Ectodermal cell (in vitro differentiated cells): ENCODE measurements around the gene OR5B3.
"Not testable (repeated sequence)": the region's sequence is repeated elsewhere in the genome, so short reads cannot be mapped to it uniquely, and the experiment has no call there.

Experiments
- H3K27ac ChIP-seq: 2 replicates; pipeline ENCODE4 v1.7.0; 2013; ENCODE audit warnings: mild to moderate bottlenecking, low read depth, low read length; ENCODE audit not compliant: insufficient read depth, poor library complexity, severe bottlenecking
- H3K27me3 ChIP-seq: 2 replicates; pipeline ENCODE4 v1.7.0; 2013; ENCODE audit warnings: mild to moderate bottlenecking, low read length; ENCODE audit not compliant: insufficient read depth, control insufficient read depth, poor library complexity, severe bottlenecking
- H3K36me3 ChIP-seq: one replicate; pipeline ENCODE4 v1.7.0; 2013; ENCODE audit warnings: low read length; ENCODE audit not compliant: control insufficient read depth, insufficient read depth
- H3K4me1 ChIP-seq: one replicate; pipeline ENCODE4 v1.7.0; 2013; ENCODE audit warnings: low read length; ENCODE audit not compliant: control insufficient read depth, insufficient read depth
- H3K4me3 ChIP-seq: 2 replicates; pipeline ENCODE4 v1.7.0; 2013; ENCODE audit warnings: low read depth, low read length, control low read depth; ENCODE audit not compliant: insufficient read depth
- H3K9me3 ChIP-seq: 2 replicates; pipeline ENCODE4 v1.7.0; 2013; ENCODE audit warnings: mild to moderate bottlenecking, low read length, moderate library complexity; ENCODE audit not compliant: control insufficient read depth
- WGBS, 2 experiments: methylation state at CpG; one replicate each; pipeline ENCODE4 v1.1.7; 2013; ENCODE audit warnings: missing lambda C conversion rate in 2 of 2; 5-methylcytosine and 5-hydroxymethylcytosine counted together

OR5B3 gene

GRCh38 chr11:58399622-58400021 lies 7.1 kb downstream of the OR5B3 start:
- not testable (repeated sequence) for H3K27ac ChIP-seq, H3K27me3 ChIP-seq, H3K4me1 ChIP-seq, H3K9me3 ChIP-seq, H3K4me3 ChIP-seq, H3K36me3 ChIP-seq
- no CpG with 5 or more reads among the region's 2 CpGs for WGBS, 2 experiments

GRCh38 chr11:58395581-58395980 lies 11.1 kb downstream of the OR5B3 start:
- H3K36me3 ChIP-seq: no peaks in the 10 kb centered on the region
- H3K4me1 ChIP-seq: no peaks in the 10 kb centered on the region
- WGBS, 2 experiments: 63 to 71% methylated on average over 1 of the region's 2 CpGs
- no peak overlapping the region for H3K27ac ChIP-seq
- H3K4me3 ChIP-seq: no peak overlapping the region
- H3K9me3 ChIP-seq: no peaks in the 10 kb centered on the region
- no peaks in the 10 kb centered on the region for H3K27me3 ChIP-seq

GRCh38 chr11:58394195-58394594 lies 12.5 kb downstream of the OR5B3 start:
- Histone ChIP-seq H3K9me3 (no peaks in the 10 kb centered on the region), H3K36me3 (no peaks in the 10 kb centered on the region), H3K4me1 (no peaks in the 10 kb centered on the region), H3K27ac (no peak overlapping the region), H3K27me3 (no peaks in the 10 kb centered on the region), H3K4me3 (no peak overlapping the region)

DNA sequence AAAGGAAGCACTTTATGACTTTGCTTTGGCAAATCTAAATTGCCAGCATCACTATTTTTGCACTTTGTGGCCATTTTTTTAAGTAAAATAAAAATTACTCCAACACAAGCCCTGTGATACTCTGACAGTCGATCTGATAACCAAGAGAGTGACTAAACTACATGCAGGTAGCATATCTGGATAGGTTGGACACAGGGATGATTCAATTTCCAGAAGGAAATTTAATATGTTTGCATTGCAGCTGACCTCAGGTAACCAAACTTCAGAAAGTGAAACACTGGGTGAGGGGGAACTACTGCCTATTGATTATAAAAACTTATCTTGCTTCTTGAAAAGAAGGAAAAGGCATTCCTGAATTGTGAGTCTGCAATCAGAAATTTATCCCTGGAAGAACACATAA lies 13.9 kb downstream of the OR5B3 start:
- Histone ChIP-seq H3K9me3 (no peaks in the 10 kb centered on the region), H3K4me3 (no peak overlapping the region), H3K4me1 (no peaks in the 10 kb centered on the region), H3K27ac (no peak overlapping the region), H3K36me3 (no peaks in the 10 kb centered on the region), H3K27me3 (no peaks in the 10 kb centered on the region)
- 70 to 71% methylated on average over 1 of the region's 1 CpG for WGBS, 2 experiments

GRCh38 chr11:58391879-58392278 lies 14.8 kb downstream of the OR5B3 start:
- Histone ChIP-seq H3K27ac (no peak overlapping the region), H3K4me1 (no peaks in the 10 kb centered on the region), H3K36me3 (no peaks in the 10 kb centered on the region), H3K9me3 (no peaks in the 10 kb centered on the region), H3K27me3 (no peaks in the 10 kb centered on the region), H3K4me3 (no peak overlapping the region)
- WGBS, 2 experiments: 91 to 100% methylated on average over 1 of the region's 1 CpG

DNA sequence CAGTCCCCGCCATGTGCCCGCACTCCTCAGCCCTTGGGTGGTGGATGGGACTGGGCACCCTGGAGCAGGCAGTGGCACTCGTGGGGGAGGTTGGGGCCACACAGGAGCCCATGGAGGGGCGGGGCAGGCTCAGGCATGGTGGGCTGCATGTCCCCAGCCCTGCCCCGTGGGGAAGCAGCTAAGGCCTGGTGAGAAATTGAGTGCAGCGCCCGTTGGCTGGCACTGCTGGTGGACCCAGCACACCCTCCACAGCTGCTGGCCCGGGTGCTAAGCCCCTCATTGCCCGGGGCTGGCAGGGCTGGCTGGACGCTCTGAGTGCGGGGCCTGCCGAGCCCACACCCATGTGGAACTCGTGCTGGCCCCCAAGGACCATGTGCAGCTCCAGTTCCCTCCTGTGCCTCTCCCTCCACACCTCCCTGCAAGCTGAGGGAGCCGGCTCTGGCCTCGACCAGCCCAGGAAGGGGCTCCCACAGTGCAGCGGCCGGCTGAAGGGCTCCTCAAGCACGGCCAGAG lies 16.1 kb downstream of the OR5B3 start:
- no peak overlapping the region for H3K27ac ChIP-seq
- H3K4me1 ChIP-seq: no peaks in the 10 kb centered on the region
- H3K4me3 ChIP-seq: no peak overlapping the region
- H3K9me3 ChIP-seq: no peaks in the 10 kb centered on the region
- no peaks in the 10 kb centered on the region for H3K27me3 ChIP-seq
- WGBS, 2 experiments: 89% methylated on average over 18 of the region's 18 CpGs
- H3K36me3 ChIP-seq: no peaks in the 10 kb centered on the region

DNA sequence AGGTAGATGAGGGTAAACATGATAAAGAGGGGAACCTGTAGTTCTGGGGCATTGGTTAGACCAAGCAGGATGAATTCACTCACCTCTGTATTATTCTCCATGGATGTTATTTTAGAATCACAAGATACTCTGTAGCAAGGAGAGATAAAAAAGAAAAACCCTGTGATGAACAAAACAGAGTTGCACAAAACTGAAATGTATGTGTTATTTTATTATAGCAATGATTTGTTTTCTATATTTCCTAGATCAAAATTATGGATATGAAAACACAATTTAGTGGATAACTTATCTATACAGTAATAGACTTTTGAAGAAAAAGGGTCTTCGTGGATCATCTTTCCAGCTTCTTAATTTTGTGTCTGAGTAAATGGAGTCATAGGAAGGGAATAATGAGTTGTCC lies 47.7 kb downstream of the OR5B3 start, which contains the start of gene OR5B17:
TSS of gene OR5B17 (minus strand) at position 101 of the 400 bp plus-strand sequence. CDS start at position 101, 0 bp downstream.
- no peaks in the 10 kb centered on the region for H3K4me1 ChIP-seq
- no peak within 1 kb of the TSS for H3K4me3 ChIP-seq
- no peak within 1 kb of the TSS for H3K27ac ChIP-seq
- H3K9me3 ChIP-seq: no peaks in the 10 kb centered on the region
- WGBS, 2 experiments: 60 to 71% methylated on average over 1 of the region's 1 CpG
- no peaks in the 10 kb centered on the region for H3K36me3 ChIP-seq
- H3K27me3 ChIP-seq: no peaks in the 10 kb centered on the region

GRCh38 chr11:58354727-58355126 lies 51.9 kb downstream of the OR5B3 start:
- H3K4me3 ChIP-seq: no peak overlapping the region
- no peaks in the 10 kb centered on the region for H3K27me3 ChIP-seq
- no peak overlapping the region for H3K27ac ChIP-seq
- H3K9me3 ChIP-seq: no peaks in the 10 kb centered on the region
- H3K36me3 ChIP-seq: no peaks in the 10 kb centered on the region
- H3K4me1 ChIP-seq: no peaks in the 10 kb centered on the region
- whole genome bisulfite sequencing, 2 experiments: 91 to 97% methylated on average over 2 to 3 of the region's 3 CpGs
